H9 (cell line): Measurements from ENCODE around the gene MICALL1. TPM values are rescaled to one million over a fixed set of nuclear protein-coding genes. Genes with fewer than 3 reads are reported as not detected.
"Not testable (repeated sequence)": the region's sequence is repeated elsewhere in the genome, so short reads cannot be mapped to it uniquely, and the experiment has no call there.

Experiments used
- DNase-seq: peaks from one replicate; pipeline ENCODE4 v3.0.0-alpha.2; 2017
- H2AFZ ChIP-seq: one replicate; pipeline ENCODE4 v1.6.1; 2013; ENCODE audit warnings: mild to moderate bottlenecking, low read length, control low read depth, moderate library complexity
- H2AK5ac ChIP-seq: 2 replicates; pipeline ENCODE4 v1.6.1; 2013; ENCODE audit warnings: low read length, control low read depth, mixed read lengths; ENCODE audit not compliant: insufficient read length
- H2BK120ac ChIP-seq: one replicate; pipeline ENCODE4 v1.6.1; 2013; ENCODE audit warnings: low read depth, mild to moderate bottlenecking, low read length, control low read depth, inconsistent platforms; ENCODE audit not compliant: poor library complexity, severe bottlenecking
- H2BK12ac ChIP-seq: 2 replicates; pipeline ENCODE4 v1.6.1; 2013; ENCODE audit warnings: low read length, control low read depth, mixed read lengths, low read depth; ENCODE audit not compliant: insufficient read length
- H2BK15ac ChIP-seq: 2 replicates; pipeline ENCODE4 v1.6.1; 2013; ENCODE audit warnings: low read depth, low read length, control low read depth
- H2BK20ac ChIP-seq: one replicate; pipeline ENCODE4 v1.6.1; 2013; ENCODE audit warnings: low read depth, mild to moderate bottlenecking, low read length, control low read depth, inconsistent platforms; ENCODE audit not compliant: poor library complexity, severe bottlenecking
- H2BK5ac ChIP-seq: 2 replicates; pipeline ENCODE4 v1.6.1; 2013; ENCODE audit warnings: low read length, control low read depth, mixed read lengths; ENCODE audit not compliant: insufficient read length
- H3K14ac ChIP-seq: 2 replicates; pipeline ENCODE4 v1.6.1; 2013; ENCODE audit warnings: low read length, control low read depth; ENCODE audit not compliant: insufficient read depth
- H3K18ac ChIP-seq: 2 replicates; pipeline ENCODE4 v1.6.1; 2013; ENCODE audit warnings: low read depth, mild to moderate bottlenecking, mixed read lengths, low read length, control low read depth; ENCODE audit not compliant: insufficient read length
- H3K23ac ChIP-seq: 2 replicates; pipeline ENCODE4 v1.6.1; 2013; ENCODE audit warnings: low read length, control low read depth, mixed read lengths, low read depth; ENCODE audit not compliant: insufficient read length
- H3K23me2 ChIP-seq: 2 replicates; pipeline ENCODE4 v1.6.1; 2013; ENCODE audit warnings: low read depth, mild to moderate bottlenecking, mixed read lengths, low read length, control low read depth; ENCODE audit not compliant: insufficient read length, poor library complexity, severe bottlenecking
- H3K27ac ChIP-seq: 2 replicates; pipeline ENCODE4 v1.5.1; 2013; ENCODE audit warnings: low read length, control low read depth, mixed read lengths, low read depth; ENCODE audit not compliant: insufficient read length
- H3K27me3 ChIP-seq: 2 replicates; pipeline ENCODE4 v1.6.1; 2013; ENCODE audit warnings: low read length, control low read depth, inconsistent platforms; ENCODE audit not compliant: insufficient read depth
- H3K4ac ChIP-seq: 2 replicates; pipeline ENCODE4 v1.6.1; 2013; ENCODE audit warnings: low read depth, mild to moderate bottlenecking, control low read depth, inconsistent platforms, low read length, moderate library complexity
- H3K4me1 ChIP-seq: 2 replicates; pipeline ENCODE4 v1.6.1; 2013; ENCODE audit warnings: low read length, control low read depth, inconsistent platforms; ENCODE audit not compliant: insufficient read depth
- H3K4me2 ChIP-seq: 2 replicates; pipeline ENCODE4 v1.6.1; 2013; ENCODE audit warnings: low read length, control low read depth, mixed read lengths; ENCODE audit not compliant: insufficient read length, insufficient read depth
- H3K56ac ChIP-seq: 2 replicates; pipeline ENCODE4 v1.6.1; 2013; ENCODE audit warnings: low read depth, mild to moderate bottlenecking, mixed read lengths, low read length, control low read depth; ENCODE audit not compliant: insufficient read length
- H3K79me1 ChIP-seq: 2 replicates; pipeline ENCODE4 v1.6.1; 2013; ENCODE audit warnings: low read depth, mild to moderate bottlenecking, moderate library complexity, low read length, control low read depth, inconsistent platforms; ENCODE audit not compliant: insufficient read depth, poor library complexity, severe bottlenecking
- H3K79me2 ChIP-seq: 2 replicates; pipeline ENCODE4 v1.6.1; 2013; ENCODE audit warnings: low read length, control low read depth, inconsistent platforms; ENCODE audit not compliant: insufficient read depth
- H3K9ac ChIP-seq: 2 replicates; pipeline ENCODE4 v1.6.1; 2013; ENCODE audit warnings: low read length, control low read depth, mixed read lengths; ENCODE audit not compliant: insufficient read length; ENCODE audit errors: extremely low read depth
- H3K9me3 ChIP-seq: one replicate; pipeline ENCODE4 v1.6.1; 2013; ENCODE audit warnings: low read depth, low read length, inconsistent platforms; ENCODE audit not compliant: control insufficient read depth
- H3T11ph ChIP-seq: one replicate; pipeline ENCODE4 v1.6.1; 2013; ENCODE audit warnings: mild to moderate bottlenecking, low read length, control low read depth, inconsistent platforms
- H4K20me1 ChIP-seq: one replicate; pipeline ENCODE4 v1.6.1; 2013; ENCODE audit not compliant: control insufficient read depth, insufficient read length, insufficient read depth
- H4K5ac ChIP-seq: 2 replicates; pipeline ENCODE4 v1.6.1; 2013; ENCODE audit warnings: low read depth, mild to moderate bottlenecking, mixed read lengths, low read length, control low read depth; ENCODE audit not compliant: insufficient read length
- H4K8ac ChIP-seq: replicated peaks from 2 replicates; pipeline ENCODE4 v1.6.1; 2013; ENCODE audit warnings: low read length, control low read depth, mixed read lengths, low read depth; ENCODE audit not compliant: insufficient read length
- H4K91ac ChIP-seq: 2 replicates; pipeline ENCODE4 v1.6.1; 2013; ENCODE audit warnings: low read depth, mild to moderate bottlenecking, moderate library complexity, mixed read lengths, low read length, control low read depth; ENCODE audit not compliant: insufficient read length
- H3K27ac Mint-ChIP-seq, 3 experiments: 2 replicates in 2 of 3; 3 replicates in 1 of 3; pipeline ENCODE4 v1.8.0; 2020 to 2021; ENCODE audit warnings: mixed read lengths in 3 of 3, mild to moderate bottlenecking in 1 of 3, moderate library complexity in 1 of 3
- H3K27me3 Mint-ChIP-seq: 2 replicates; pipeline ENCODE4 v1.8.0; 2021; ENCODE audit warnings: low read depth, mild to moderate bottlenecking, moderate library complexity, mixed read lengths
- H3K36me3 Mint-ChIP-seq, 3 experiments: 2 replicates in 2 of 3; 3 replicates in 1 of 3; pipeline ENCODE4 v1.8.0; 2020 to 2021; ENCODE audit warnings: low read depth in 3 of 3, mixed read lengths in 3 of 3; ENCODE audit not compliant: insufficient read depth in 1 of 3
- H3K4me1 Mint-ChIP-seq, 2 experiments: 2 replicates each; pipeline ENCODE4 v1.8.0; 2020; ENCODE audit warnings: mixed read lengths in 2 of 2
- H3K4me3 Mint-ChIP-seq, 2 experiments: 2 replicates in 1 of 2; 3 replicates in 1 of 2; pipeline ENCODE4 v1.8.0; 2020 to 2021; ENCODE audit warnings: mild to moderate bottlenecking in 2 of 2, mixed read lengths in 2 of 2, moderate library complexity in 1 of 2
- H3K9me3 Mint-ChIP-seq, 2 experiments: 2 replicates in 1 of 2; 3 replicates in 1 of 2; pipeline ENCODE4 v1.8.0; 2020; ENCODE audit warnings: mild to moderate bottlenecking in 2 of 2, mixed read lengths in 2 of 2, moderate library complexity in 1 of 2
- WGBS: extraction: QIAGEN DNeasy Blood & Tissue Kit; methylation state at CpG from one replicate; pipeline ENCODE4 v1.1.7; 2013; ENCODE audit warnings: missing lambda C conversion rate, low lambda C conversion rate, mixed read lengths; ENCODE audit not compliant: insufficient read length; ENCODE audit errors: extremely low coverage; 5-methylcytosine and 5-hydroxymethylcytosine counted together
- total RNA-seq: library from RNA; stranded (reverse); gene quantifications from 2 replicates; pipeline ENCODE4 v1.2.1, GENCODE V29; 2021

The MICALL1 gene
- total RNA-seq, 1 experiment from 2014 or later, result 33.3 TPM

DNA sequence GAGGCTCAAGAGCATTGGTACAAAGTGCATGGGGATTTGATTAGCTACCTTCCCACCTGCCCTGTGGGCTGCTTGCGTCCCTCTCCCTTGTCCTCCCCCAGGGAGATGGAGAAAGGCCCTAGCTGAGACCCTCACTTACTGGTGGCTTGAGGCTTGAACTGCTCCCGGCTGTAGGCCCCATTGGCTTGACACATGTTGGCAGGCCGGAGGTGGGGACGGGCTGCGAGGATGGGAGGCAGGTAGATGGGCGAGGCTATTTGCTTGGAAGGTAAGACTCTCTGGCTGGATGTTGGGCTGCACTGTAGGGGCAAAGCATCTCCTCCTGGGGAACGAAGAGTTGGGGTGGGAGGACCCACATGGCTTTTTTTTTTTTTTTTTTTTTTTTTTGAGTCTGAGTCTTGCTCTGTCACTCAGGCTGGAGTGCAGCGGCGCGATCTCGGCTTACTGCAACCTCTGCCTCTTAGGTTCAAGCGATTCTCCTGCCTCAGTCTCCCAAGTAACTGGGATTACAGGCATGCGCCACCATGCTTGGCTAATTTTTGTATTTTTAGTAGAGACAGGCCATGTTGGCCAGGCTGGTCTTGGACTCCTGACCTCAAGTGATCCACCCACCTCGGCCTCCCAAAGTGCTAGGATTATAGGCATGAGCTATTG is 41.2 kb downstream of the MICALL1 start:
- H2BK12ac ChIP-seq, H2AK5ac ChIP-seq, H3K14ac ChIP-seq, H3K9me3 ChIP-seq, H4K91ac ChIP-seq, H2BK5ac ChIP-seq, DNase-seq, H3K4me2 ChIP-seq, H3K9ac ChIP-seq, H3K27ac ChIP-seq, H4K20me1 ChIP-seq, H3K23ac ChIP-seq, H3K79me1 ChIP-seq, H3K9me3 Mint-ChIP-seq, H3K4me1 Mint-ChIP-seq, H3T11ph ChIP-seq, H2BK120ac ChIP-seq, H4K5ac ChIP-seq, H3K23me2 ChIP-seq, H3K27me3 Mint-ChIP-seq, H3K27me3 ChIP-seq, H2BK15ac ChIP-seq, H3K4ac ChIP-seq, H3K4me3 Mint-ChIP-seq, H3K79me2 ChIP-seq, H3K4me1 ChIP-seq, H2AFZ ChIP-seq, H3K18ac ChIP-seq, H4K8ac ChIP-seq, H3K36me3 Mint-ChIP-seq, H2BK20ac ChIP-seq, H3K56ac ChIP-seq: not testable (repeated sequence)
- WGBS, result no CpG with 5 or more reads among the region's 14 CpGs
- H3K27ac Mint-ChIP-seq, result peak overlapping the region in 1 of 3 experiments; percentile 63; a peak in 2 of 7 replicates
